Stimulated activated CD4-positive, alpha-beta T cell treated with anti-CD3 and anti-CD28 coated beads, Interleukin-12 subunit alpha, Interleukin-12 subunit beta, amount 100 ng/mL, for 24 hours (primary cell): ENCODE measurements around the gene WNK2.

Experiments used
- DNase-seq, 2 experiments: peaks; one replicate each; pipeline ENCODE4 v3.0.0-alpha.2; 2020; ENCODE audit warnings: low read depth in 2 of 2

The WNK2 gene

GRCh38 chr9:93255494-93255867 is 71.5 kb downstream of the WNK2 start:
- DNase-seq, result no peak

- DNase-seq, result no peak
Measured at GRCh38 chr9:93255994-93256877, 72.3 kb downstream of the WNK2 start.

GRCh38 chr9:93256878-93257807 is 73.2 kb downstream of the WNK2 start:
- no peak for DNase-seq

DNA sequence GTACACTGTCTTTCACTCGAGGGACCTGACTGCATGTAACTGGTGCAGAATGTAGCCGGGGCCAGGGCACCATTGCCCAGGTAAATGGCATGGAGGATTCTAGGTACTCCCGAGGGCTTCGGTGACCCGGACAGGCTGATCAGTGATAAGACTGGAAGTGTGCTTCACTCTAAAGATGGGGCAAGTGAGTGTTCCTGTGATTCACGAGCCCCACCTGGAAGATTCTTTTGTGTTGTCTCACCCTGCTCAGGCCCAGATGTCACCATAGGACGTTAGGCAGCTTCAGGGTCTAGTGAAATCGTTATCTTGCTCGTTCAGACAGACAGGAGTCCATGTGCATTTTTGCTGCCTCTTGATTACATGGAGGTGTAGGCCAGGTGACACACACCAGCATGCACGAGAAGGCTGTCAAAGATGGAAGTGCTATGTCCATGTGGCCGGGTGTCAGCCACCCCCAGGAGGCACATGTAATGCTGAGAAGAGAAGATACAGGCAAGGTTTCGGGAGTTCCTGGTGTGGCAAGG is 73.9 kb downstream of the WNK2 start:
- DNase-seq, result no peak

GRCh38 chr9:93258419-93258817 is 74.5 kb downstream of the WNK2 start:
- DNase-seq, result no peak

DNA sequence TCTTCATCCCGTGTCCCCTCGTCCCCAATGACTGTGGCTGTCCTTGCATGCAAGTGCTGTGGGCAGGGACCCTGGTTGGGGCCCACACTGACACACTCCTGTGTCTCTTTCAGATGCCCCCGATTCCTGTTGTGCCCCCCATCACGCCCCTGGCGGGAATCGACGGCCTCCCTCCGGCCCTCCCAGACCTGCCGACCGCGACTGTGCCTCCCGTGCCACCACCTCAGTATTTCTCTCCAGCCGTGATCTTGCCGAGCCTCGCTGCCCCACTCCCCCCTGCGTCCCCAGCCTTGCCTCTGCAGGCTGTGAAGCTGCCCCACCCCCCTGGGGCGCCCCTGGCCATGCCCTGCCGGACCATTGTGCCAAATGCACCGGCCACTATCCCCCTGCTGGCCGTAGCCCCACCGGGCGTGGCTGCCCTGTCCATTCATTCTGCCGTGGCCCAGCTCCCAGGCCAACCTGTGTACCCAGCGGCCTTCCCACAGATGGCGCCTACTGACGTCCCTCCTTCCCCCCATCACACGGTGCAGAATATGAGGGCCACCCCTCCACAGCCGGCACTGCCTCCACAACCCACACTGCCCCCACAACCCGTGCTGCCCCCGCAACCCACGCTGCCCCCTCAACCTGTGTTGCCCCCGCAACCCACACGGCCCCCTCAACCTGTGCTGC is 75.0 kb downstream of the WNK2 start:
- no peak for DNase-seq

GRCh38 chr9:93259490-93260262 is 75.7 kb downstream of the WNK2 start:
- no peak for DNase-seq

DNA sequence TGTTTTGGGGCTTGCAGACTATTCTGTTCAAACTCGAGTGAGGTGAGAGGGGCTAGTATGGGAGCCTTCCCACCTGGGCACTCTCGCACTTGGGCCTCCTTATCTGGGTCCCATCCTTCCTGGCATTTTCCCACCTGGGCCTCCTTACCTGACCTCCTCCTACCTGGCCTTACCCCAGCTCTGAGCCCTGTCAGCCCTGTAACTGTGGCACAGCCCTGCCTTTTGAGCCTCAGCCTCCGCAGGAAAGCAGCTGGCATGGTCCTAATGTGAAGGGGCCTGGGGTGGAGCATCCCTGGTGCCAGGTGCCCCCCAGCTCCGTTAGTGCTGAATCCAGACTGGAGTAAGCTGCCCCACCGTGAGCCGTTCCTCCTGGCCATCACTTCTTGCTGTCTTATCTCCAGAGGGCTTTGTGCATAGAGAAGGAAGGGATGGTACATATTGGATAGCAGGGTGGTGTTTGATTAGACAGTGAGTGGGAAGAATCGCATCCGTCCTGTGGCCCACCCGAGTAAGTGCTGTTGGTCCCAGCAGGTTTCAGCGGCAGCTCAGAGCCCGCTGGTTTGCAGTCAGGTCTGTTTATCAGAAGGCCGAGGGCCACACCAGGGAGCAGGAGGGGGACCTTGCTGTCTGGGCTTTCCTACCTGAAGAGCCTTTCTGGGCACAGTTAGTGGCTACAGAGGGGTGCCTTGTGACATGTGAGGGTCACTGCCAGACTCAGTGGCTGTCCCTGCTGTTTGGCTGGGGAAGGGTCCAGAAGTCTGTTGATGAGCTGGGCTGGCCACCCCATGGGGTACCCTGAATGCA is 76.5 kb downstream of the WNK2 start:
- DNase-seq, result no peak

DNA sequence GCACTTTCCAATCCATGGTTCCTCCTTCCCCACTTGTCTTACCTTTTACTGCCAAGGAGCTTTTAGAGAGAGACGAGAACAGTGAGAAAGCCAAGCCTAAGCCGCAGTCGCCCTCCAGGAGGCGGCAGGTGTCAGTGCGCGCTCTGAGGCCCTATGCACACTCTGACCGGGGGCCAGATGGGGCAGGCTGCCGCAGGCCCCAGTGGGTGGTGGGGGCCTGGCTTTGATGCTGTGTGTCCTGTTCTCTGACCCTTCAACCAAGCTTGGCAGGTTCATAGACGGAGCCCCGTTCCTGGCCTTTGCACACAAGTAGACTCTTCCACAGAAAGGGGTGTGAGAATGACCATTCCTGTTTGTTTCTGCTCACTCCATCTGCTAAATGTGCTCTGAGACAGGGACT is 77.3 kb downstream of the WNK2 start:
- DNase-seq, result no peak

GRCh38 chr9:93261735-93262523 is 78.0 kb downstream of the WNK2 start:
- no peak for DNase-seq

DNA sequence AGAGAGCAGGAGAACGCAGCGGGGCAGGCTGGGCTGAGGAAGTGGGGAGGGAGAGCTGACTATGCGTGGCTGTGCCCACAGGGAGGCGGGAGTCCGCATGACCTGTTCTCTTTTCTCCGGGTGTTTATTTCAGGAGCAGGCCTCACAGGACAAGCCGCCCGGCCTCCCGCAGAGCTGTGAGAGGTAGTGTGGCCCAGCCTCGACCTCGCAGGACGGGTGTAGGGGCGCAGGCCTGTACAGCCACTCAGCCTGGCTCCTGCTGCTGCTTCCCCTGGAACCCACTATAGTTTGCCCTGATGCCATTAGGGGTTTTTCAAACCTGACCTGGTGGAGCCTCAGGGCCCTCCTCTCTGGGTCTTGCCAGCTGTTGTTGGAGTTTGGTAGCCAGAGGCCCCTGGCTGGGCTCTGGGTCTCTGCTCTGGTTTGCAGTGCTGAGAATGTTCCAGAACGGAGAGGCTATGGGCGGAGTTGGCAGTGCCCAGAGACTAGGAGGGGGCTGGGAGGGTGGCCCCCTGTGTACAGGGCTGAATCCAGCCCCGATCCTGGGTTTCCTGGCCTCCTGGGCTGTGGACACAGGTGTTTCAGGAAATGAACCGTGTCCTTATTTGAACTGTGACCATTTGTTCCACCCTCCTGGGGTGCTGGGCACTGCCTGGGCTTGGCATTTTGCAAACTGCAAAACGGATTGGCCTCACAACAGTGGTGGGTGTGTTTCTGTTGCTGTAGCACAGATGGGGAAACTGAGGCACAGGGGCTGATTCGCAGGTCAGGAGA is 78.8 kb downstream of the WNK2 start:
- no peak for DNase-seq

- no peak for DNase-seq
Measured at GRCh38 chr9:93263334-93264229, 79.6 kb downstream of the WNK2 start.

GRCh38 chr9:93264338-93265125 is 80.6 kb downstream of the WNK2 start:
- no peak for DNase-seq

GRCh38 chr9:93265301-93265971 is 81.5 kb downstream of the WNK2 start:
- no peak for DNase-seq

GRCh38 chr9:93265972-93266371 is 82.0 kb downstream of the WNK2 start:
- DNase-seq, result no peak

DNA sequence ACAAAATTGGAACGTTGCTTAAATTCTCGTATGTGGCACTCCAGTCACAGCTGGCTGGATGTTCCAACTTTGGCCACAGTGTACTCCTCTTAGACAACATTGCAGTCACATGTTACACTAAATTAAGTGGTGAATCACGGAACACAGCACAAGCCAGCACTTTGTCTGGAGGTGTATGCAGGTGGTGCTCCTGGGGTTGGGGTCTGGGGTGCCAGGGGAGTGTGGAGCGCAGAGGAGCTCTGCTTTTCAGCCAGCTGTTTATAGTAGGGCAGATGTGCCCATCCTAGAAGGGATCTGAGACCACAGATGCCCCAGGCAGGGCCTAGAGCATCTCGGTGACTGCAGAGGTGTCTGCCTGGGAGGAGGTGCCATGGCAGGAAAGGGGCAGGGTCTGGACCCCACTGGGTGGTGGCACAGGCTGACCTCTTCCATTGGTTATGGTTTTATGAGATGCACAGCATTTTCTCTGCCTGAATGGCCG is 82.6 kb downstream of the WNK2 start:
- DNase-seq, result no peak
